Bronchial epithelial cell (primary cell): Measurements from ENCODE around the gene RELB. TPM values are rescaled to one million over a fixed set of nuclear protein-coding genes. Genes with fewer than 3 reads are reported as not detected.

Experiments
- DNase-seq: peaks from one replicate; pipeline ENCODE4 v3.0.0-alpha.2; 2010; ENCODE audit warnings: low read depth
- FAIRE-seq: peaks from 2 replicates; lab custom pipeline; 2011; peaks lifted over from hg19 to GRCh38; lab: Jason Lieb, UNC
- H3K27me3 ChIP-seq: 2 replicates; pipeline ENCODE4 v1.5.1; 2011; ENCODE audit warnings: low read length; ENCODE audit not compliant: control insufficient read depth, insufficient read depth
- H3K36me3 ChIP-seq: 2 replicates; pipeline ENCODE4 v1.5.1; 2011; ENCODE audit warnings: low read length; ENCODE audit not compliant: control insufficient read depth, insufficient read depth
- H3K4me3 ChIP-seq: 2 replicates; pipeline ENCODE4 v1.5.1; 2011; ENCODE audit warnings: mild to moderate bottlenecking, low read depth, low read length, control low read depth
- total RNA-seq: library from RNA; depleted of rRNA; stranded (reverse); fragments of >200 nt; gene quantifications from 2 replicates; pipeline ENCODE4 v1.2.1, GENCODE V29; 2014
- TF ChIP-seq, protein P1 (sequence below): IDR thresholded peaks from 2 replicates; pipeline ENCODE4 v1.5.1; 2011; ENCODE audit warnings: mild to moderate bottlenecking, moderate library complexity, low read length, control low read depth, inconsistent platforms; ENCODE audit not compliant: insufficient read depth, severe bottlenecking

RELB gene, protein sequence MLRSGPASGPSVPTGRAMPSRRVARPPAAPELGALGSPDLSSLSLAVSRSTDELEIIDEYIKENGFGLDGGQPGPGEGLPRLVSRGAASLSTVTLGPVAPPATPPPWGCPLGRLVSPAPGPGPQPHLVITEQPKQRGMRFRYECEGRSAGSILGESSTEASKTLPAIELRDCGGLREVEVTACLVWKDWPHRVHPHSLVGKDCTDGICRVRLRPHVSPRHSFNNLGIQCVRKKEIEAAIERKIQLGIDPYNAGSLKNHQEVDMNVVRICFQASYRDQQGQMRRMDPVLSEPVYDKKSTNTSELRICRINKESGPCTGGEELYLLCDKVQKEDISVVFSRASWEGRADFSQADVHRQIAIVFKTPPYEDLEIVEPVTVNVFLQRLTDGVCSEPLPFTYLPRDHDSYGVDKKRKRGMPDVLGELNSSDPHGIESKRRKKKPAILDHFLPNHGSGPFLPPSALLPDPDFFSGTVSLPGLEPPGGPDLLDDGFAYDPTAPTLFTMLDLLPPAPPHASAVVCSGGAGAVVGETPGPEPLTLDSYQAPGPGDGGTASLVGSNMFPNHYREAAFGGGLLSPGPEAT
- total RNA-seq = 2.1 and 3.7 TPM in 2 replicates

DNA sequence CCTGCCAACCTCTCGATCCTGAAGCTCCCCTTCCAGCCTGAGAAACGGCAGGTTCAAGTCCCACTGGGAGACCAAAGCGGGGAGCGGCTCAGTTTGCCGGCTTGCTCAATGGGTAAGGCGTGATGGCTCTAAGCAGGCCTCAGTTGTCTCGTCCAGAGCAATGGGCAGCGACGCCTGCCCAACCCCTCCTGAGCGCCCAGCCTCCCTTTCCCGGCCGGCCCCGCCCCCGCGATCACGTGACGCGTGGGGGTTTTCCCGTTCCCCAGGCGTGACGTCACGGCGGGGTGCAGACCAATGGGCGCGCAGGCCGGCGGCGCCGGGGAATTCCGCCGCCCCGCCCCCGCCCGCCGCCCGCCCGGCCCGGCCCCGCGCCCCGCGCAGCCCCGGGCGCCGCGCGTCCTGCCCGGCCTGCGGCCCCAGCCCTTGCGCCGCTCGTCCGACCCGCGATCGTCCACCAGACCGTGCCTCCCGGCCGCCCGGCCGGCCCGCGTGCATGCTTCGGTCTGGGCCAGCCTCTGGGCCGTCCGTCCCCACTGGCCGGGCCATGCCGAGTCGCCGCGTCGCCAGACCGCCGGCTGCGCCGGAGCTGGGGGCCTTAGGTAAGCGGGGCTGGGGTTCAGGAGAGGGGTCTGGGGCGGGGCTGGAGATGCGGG lies at the start of gene RELB:
Gene RELB, plus strand, starts transcription at position 378 of the 653 bp plus-strand sequence. Its CDS starts 116 bp downstream, at position 494.
- no peaks in the 10 kb centered on the region for H3K36me3 ChIP-seq
- TF ChIP-seq, protein P1, sequence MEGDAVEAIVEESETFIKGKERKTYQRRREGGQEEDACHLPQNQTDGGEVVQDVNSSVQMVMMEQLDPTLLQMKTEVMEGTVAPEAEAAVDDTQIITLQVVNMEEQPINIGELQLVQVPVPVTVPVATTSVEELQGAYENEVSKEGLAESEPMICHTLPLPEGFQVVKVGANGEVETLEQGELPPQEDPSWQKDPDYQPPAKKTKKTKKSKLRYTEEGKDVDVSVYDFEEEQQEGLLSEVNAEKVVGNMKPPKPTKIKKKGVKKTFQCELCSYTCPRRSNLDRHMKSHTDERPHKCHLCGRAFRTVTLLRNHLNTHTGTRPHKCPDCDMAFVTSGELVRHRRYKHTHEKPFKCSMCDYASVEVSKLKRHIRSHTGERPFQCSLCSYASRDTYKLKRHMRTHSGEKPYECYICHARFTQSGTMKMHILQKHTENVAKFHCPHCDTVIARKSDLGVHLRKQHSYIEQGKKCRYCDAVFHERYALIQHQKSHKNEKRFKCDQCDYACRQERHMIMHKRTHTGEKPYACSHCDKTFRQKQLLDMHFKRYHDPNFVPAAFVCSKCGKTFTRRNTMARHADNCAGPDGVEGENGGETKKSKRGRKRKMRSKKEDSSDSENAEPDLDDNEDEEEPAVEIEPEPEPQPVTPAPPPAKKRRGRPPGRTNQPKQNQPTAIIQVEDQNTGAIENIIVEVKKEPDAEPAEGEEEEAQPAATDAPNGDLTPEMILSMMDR = no peak
- no peaks in the 10 kb centered on the region for H3K27me3 ChIP-seq
- peak within 1 kb of the TSS; percentile 86 for H3K4me3 ChIP-seq
- no peak for FAIRE-seq
- peak; percentile 52 for DNase-seq

DNA sequence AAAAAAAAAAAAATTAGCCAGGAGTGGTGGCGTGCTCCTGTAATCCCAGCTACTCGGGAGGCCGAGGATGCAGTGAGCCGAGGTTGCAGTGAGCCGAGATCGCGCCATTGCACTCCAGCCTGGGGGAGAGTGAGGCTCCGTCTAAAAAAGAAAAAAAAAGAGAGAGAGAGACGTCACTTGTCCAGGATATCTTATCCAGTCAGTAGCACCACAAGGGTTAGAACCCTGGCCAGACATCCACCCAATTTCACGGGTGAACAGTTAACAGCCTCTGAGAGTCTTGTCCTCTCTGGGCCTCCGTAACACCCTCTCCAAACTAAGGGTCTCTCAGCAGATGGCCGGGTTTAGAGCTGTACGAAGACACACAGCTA lies 47.0 kb upstream of the RELB start:
- DNase-seq (no peak), FAIRE-seq (no peak)
- TF ChIP-seq, protein P1 = no peak
- H3K4me3 ChIP-seq = peak overlapping the region; percentile 85
- H3K27me3 ChIP-seq = no peaks in the 10 kb centered on the region
- no peaks in the 10 kb centered on the region for H3K36me3 ChIP-seq

DNA sequence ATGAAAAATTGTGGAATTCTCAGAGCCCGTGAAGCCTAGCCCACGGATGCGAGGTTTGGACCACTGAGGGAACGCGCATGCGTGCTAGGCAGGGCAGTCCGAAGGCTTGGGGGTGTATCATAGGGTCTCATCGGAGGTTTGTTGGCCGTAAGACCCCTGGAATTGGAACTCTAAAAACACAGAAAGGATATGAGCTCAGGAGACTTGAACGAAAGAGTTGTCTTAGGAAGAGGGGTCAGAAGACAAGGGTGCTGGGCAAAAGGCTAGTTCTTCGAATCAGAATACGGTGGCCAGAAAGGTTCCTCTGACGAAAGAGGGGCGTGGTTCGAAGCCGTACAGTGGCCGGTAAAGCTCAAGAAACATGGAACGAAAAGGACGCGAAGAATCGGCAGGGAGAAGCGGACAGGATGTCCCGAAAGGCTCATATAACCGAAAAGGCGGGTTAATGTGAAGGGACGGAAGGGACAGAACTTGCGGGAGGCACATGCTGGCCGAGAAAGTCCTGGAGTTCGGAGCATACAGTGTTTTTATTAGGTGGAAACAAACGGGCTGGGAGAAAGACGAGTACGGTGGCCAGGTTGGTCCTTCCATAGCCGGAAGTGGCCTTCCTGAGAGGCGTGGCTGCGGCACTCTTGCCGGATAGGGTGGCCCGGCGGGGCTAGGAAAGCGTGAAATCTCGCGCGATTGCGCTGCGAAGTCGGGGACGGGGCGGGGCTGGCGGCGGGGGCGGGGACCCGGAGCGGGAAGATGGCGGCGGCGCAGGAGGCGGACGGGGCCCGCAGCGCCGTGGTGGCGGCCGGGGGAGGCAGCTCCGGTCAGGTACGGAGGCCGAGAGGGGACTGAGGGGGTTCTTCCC lies 46.4 kb upstream of the RELB start, which contains the start of gene CLPTM1:
Gene CLPTM1, plus strand, starts transcription at position 732 of the 856 bp plus-strand sequence. Its CDS starts 16 bp downstream, at position 748.
- TF ChIP-seq, protein P1 = no peak
- DNase-seq = peak; percentile 89
- H3K27me3 ChIP-seq = no peaks in the 10 kb centered on the region
- no peaks in the 10 kb centered on the region for H3K36me3 ChIP-seq
- no peak for FAIRE-seq
- H3K4me3 ChIP-seq = peak within 1 kb of the TSS; percentile 85

DNA sequence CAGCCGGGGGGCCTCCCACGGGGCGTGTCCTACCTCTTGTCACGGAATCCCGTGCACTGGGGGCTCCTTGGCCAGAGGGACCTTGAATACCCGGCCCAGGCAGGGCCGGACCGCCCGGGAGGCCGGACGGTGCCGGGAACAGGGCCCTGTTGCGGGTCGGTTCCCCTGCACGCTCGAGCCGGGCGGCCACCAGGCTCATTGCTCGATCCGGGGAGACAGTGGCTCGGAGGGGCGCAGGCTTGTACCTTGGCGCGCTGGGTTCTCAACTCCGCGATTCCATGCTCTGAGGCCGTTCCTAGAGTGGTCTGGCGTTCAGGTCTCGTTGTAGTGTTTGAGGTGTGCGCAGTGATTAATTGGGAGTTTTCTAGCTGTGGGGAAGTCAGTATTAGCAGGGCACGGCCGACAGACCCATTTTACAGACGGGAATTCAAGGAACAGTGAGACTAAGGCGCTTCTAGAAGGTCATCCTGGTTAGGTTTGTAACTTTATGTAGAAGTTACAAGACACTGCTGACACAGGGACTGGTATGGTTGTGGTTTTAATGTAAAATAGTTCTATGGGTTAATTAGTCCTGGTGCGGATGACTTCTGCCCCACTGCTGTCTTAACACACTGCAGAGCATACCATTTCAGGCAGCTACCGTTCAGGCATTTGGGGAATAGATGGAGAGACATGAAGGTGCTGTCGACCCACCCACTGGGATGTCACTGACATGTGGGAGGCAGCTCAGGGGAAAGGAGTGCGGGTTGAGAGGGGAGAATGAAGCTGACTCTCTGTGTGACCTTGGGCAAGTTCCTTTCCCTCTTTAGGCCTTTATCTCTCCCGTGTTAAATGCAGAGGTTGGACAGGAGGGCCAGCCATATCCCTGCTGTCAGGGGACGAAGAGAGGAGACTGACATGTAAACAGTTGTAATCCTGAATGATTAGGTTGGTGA lies 45.5 kb upstream of the RELB start:
- FAIRE-seq = no peak
- TF ChIP-seq, protein P1 = no peak
- H3K27me3 ChIP-seq = no peaks in the 10 kb centered on the region
- DNase-seq = peak; percentile 10
- peak overlapping the region; percentile 85 for H3K4me3 ChIP-seq
- peaks cover 2% of the 10 kb centered on the region for H3K36me3 ChIP-seq
